Glomerular endothelial cell (primary cell): ENCODE measurements around the gene LMF1. TPM values are rescaled to one million over a fixed set of nuclear protein-coding genes. Genes with fewer than 3 reads are reported as not detected.
"Not testable (repeated sequence)": the region's sequence is repeated elsewhere in the genome, so short reads cannot be mapped to it uniquely, and the experiment has no call there.

Experiments used
- DNase-seq: peaks from one replicate; pipeline ENCODE4 v3.0.0-alpha.2; 2011; ENCODE audit warnings: low read depth, low spot score; ENCODE audit errors: extremely low read depth
- total RNA-seq: library from RNA; depleted of rRNA; stranded (reverse); fragments of >200 nt; gene quantifications from 2 replicates; pipeline ENCODE4 v1.2.3, GENCODE V29; 2015

Gene LMF1
- total RNA-seq, 1 donor from 2014 or later = 36.6 TPM

- DNase-seq = no peak
Measured at GRCh38 chr16:873889-874288, 96.9 kb downstream of the LMF1 start.

GRCh38 chr16:873243-873661 lies 97.5 kb downstream of the LMF1 start:
- no peak for DNase-seq

- no peak for DNase-seq
Measured at GRCh38 chr16:872436-873242, 98.1 kb downstream of the LMF1 start.

- DNase-seq = no peak
Measured at GRCh38 chr16:871562-872345, 99.0 kb downstream of the LMF1 start.

GRCh38 chr16:870856-871561 lies 99.8 kb downstream of the LMF1 start:
- DNase-seq = no peak

- no peak for DNase-seq
Measured at GRCh38 chr16:869823-870641, 100.8 kb downstream of the LMF1 start.

- DNase-seq = no peak
Measured at GRCh38 chr16:868846-869822, 101.7 kb downstream of the LMF1 start.

- no peak for DNase-seq
Measured at GRCh38 chr16:868386-868755, 102.4 kb downstream of the LMF1 start.

GRCh38 chr16:867421-868385 lies 103.1 kb downstream of the LMF1 start:
- no peak for DNase-seq

GRCh38 chr16:866252-866896 lies 104.4 kb downstream of the LMF1 start:
- DNase-seq = no peak

- DNase-seq = no peak
Measured at GRCh38 chr16:865026-865425, 105.8 kb downstream of the LMF1 start.

- DNase-seq = no peak
Measured at GRCh38 chr16:861446-861845, 109.3 kb downstream of the LMF1 start.

- DNase-seq = no peak
Measured at GRCh38 chr16:860891-861290, 109.9 kb downstream of the LMF1 start.

GRCh38 chr16:858971-859370 lies 111.8 kb downstream of the LMF1 start:
- DNase-seq = not testable (repeated sequence)

- not testable (repeated sequence) for DNase-seq
Measured at GRCh38 chr16:858441-858840, 112.3 kb downstream of the LMF1 start.

- no peak for DNase-seq
Measured at GRCh38 chr16:856811-857210, 114.0 kb downstream of the LMF1 start.

- no peak for DNase-seq
Measured at GRCh38 chr16:856101-856500, 114.7 kb downstream of the LMF1 start.

- DNase-seq = no peak
Measured at GRCh38 chr16:855471-855870, 115.3 kb downstream of the LMF1 start.
